K562 (cell line): ENCODE measurements around the gene ADAM10. TPM values are rescaled to one million over a fixed set of nuclear protein-coding genes. Genes with fewer than 3 reads are reported as not detected.
A peak's percentile ranks its signal among the peaks of the same experiment; 100 is the strongest.

Experiments
- ATAC-seq: fragments of 200-7000 bp; cut with Tn5 transposase; 3 replicates; pipeline ENCODE4 v1.9.1; 2020; ENCODE audit warnings: moderate library complexity
- BruUV-seq: library from RNA; stranded (reverse); fragments of 400-500 nt; replicated peaks from 2 replicates; lab custom pipeline; 2021; lab: Mats Ljungman, UMichigan
- CTCF ChIA-PET: fragments of 300-600 bp; formaldehyde crosslinking; extraction: SDS; loops from one replicate; lab custom pipeline; 2021; ENCODE audit warnings: low intra/inter-chr PET ratio; lab: Yijun Ruan, JAX
- POLR2A ChIA-PET: fragments of 300-600, 350-650 bp; sonication (Branson Sonifier 250); formaldehyde crosslinking; extraction: SDS; loops from one replicate; lab custom pipeline; 2021; ENCODE audit warnings: antibody characterized with exemption, inconsistent platforms; lab: Yijun Ruan, JAX
- DNase-seq, 4 experiments: peaks; one replicate each; pipeline versions ENCODE4 v3.0.0 to v3.0.0-alpha.2; 2011 to 2018; ENCODE audit warnings: low spot score in 3 of 4, mixed read lengths in 3 of 4; ENCODE audit errors: extremely low read depth in 1 of 4
- FAIRE-seq: peaks from 2 replicates; lab custom pipeline; 2011; peaks lifted over from hg19 to GRCh38; lab: Jason Lieb, UNC
- H2AFZ ChIP-seq: 2 replicates; pipeline ENCODE4 v1.6.0; 2011; ENCODE audit warnings: low read depth, low read length, control low read depth, inconsistent platforms
- H3K27ac ChIP-seq: fragments of 200-600 bp; 3 replicates; pipeline ENCODE4 v1.8.0; 2011; ENCODE audit warnings: low read depth, mild to moderate bottlenecking, control low read depth, inconsistent platforms, low read length, moderate library complexity, mixed read lengths; ENCODE audit errors: extremely low read depth
- H3K27me3 ChIP-seq, 2 experiments: fragments of 300-600 bp in 1 of 2; 2 replicates in 1 of 2; 3 replicates in 1 of 2; pipeline versions ENCODE4 v1.6.0 to v1.8.0; 2011; ENCODE audit warnings: inconsistent platforms in 2 of 2, low read length in 2 of 2, mild to moderate bottlenecking in 1 of 2, mixed read lengths in 1 of 2, moderate library complexity in 1 of 2; ENCODE audit not compliant: control insufficient read depth in 2 of 2, insufficient read depth in 2 of 2
- H3K36me3 ChIP-seq: fragments of 300-600 bp; 3 replicates; pipeline ENCODE4 v1.8.0; 2011; ENCODE audit warnings: mild to moderate bottlenecking, low read length, inconsistent platforms; ENCODE audit not compliant: control insufficient read depth, insufficient read depth
- H3K4me1 ChIP-seq, 2 experiments: fragments of 200-600 bp in 1 of 2; replicated peaks in 1 of 2; 2 replicates in 1 of 2; 3 replicates in 1 of 2; pipeline versions ENCODE4 v1.5.1 to v1.8.0; 2011; ENCODE audit warnings: inconsistent platforms in 2 of 2, low read length in 2 of 2, mild to moderate bottlenecking in 1 of 2, mixed read lengths in 1 of 2, moderate library complexity in 1 of 2; ENCODE audit not compliant: control insufficient read depth in 2 of 2, insufficient read depth in 2 of 2
- H3K4me2 ChIP-seq: 2 replicates; pipeline ENCODE4 v1.6.1; 2011; ENCODE audit warnings: low read length, control low read depth, inconsistent platforms, mixed read lengths; ENCODE audit not compliant: insufficient read depth
- H3K4me3 ChIP-seq: fragments of 200-600 bp; sonication (generic), shearing (Covaris generic); 2 replicates; pipeline ENCODE4 v1.5.1; 2016; ENCODE audit warnings: control low read depth, inconsistent platforms
- H3K79me2 ChIP-seq: fragments of 200-600 bp; 3 replicates; pipeline ENCODE4 v1.8.0; 2011; ENCODE audit warnings: low read length, inconsistent platforms; ENCODE audit not compliant: control insufficient read depth, insufficient read depth
- H3K9ac ChIP-seq, 2 experiments: 2 replicates each; pipeline versions ENCODE4 v1.6.0 to v1.6.1; 2011; ENCODE audit warnings: low read depth in 2 of 2, low read length in 2 of 2, control low read depth in 1 of 2, inconsistent platforms in 1 of 2, mild to moderate bottlenecking in 1 of 2, mixed read lengths in 1 of 2; ENCODE audit not compliant: insufficient read depth in 1 of 2
- H3K9me1 ChIP-seq: one replicate; pipeline ENCODE4 v1.6.0; 2011; ENCODE audit warnings: inconsistent platforms, mild to moderate bottlenecking, low read length, moderate library complexity; ENCODE audit not compliant: control insufficient read depth, insufficient read depth
- H3K9me3 ChIP-seq: replicated peaks from 2 replicates; pipeline ENCODE4 v1.5.1; 2011; ENCODE audit warnings: low read depth, low read length, inconsistent platforms; ENCODE audit not compliant: control insufficient read depth, insufficient read depth
- H4K20me1 ChIP-seq: replicated peaks from 2 replicates; pipeline ENCODE4 v1.6.1; 2011; ENCODE audit warnings: low read length, inconsistent platforms, mixed read lengths; ENCODE audit not compliant: control insufficient read depth, insufficient read depth
- ARID1B ChIP-seq: fragments of 450-650 bp; IDR thresholded peaks from 2 replicates; pipeline ENCODE4 v1.6.1; 2016; ENCODE audit warnings: antibody characterized with exemption, mild to moderate bottlenecking, inconsistent platforms
- CBFA2T2 ChIP-seq: fragments of 450-650 bp; conservative IDR thresholded peaks from 2 replicates; pipeline ENCODE4 v1.6.1; 2017; ENCODE audit warnings: mild to moderate bottlenecking
- CBFA2T3 ChIP-seq: fragments of 450-650 bp; IDR thresholded peaks from 2 replicates; pipeline ENCODE4 v1.6.1; 2017
- FOXM1 ChIP-seq, 2 experiments: fragments of 450-650 bp in 1 of 2; sonication (generic) in 1 of 2; formaldehyde crosslinking in 1 of 2; IDR thresholded peaks; 2 replicates each; pipeline versions ENCODE4 v1.6.1 to v1.9.0; 2017 to 2022; ENCODE audit warnings: low read depth in 2 of 2, mild to moderate bottlenecking in 2 of 2, missing genetic modification reagents in 1 of 2, moderate library complexity in 1 of 2
- KHSRP ChIP-seq: fragments of 450-650 bp; IDR thresholded peaks from 2 replicates; pipeline ENCODE4 v1.6.1; 2017
- MTA1 ChIP-seq: fragments of 450-650 bp; IDR thresholded peaks from 2 replicates; pipeline ENCODE4 v1.6.1; 2017; ENCODE audit warnings: borderline replicate concordance
- NCOR1 ChIP-seq: fragments of 450-650 bp; IDR thresholded peaks from 2 replicates; pipeline ENCODE4 v1.6.1; 2016; ENCODE audit warnings: mild to moderate bottlenecking, moderate library complexity
- NFRKB ChIP-seq: fragments of 450-650 bp; IDR thresholded peaks from 2 replicates; pipeline ENCODE4 v1.6.1; 2016; ENCODE audit warnings: low read depth
- RAD21 ChIP-seq, 2 experiments: fragments of 250-450 bp in 1 of 2; fragments of 450-650 bp in 1 of 2; sonication (Bioruptor Pico) in 1 of 2; formaldehyde crosslinking in 1 of 2; IDR thresholded peaks in 1 of 2; conservative IDR thresholded peaks in 1 of 2; 2 replicates each; pipeline versions ENCODE4 v1.4.0 to v1.8.0; 2020 to 2022; ENCODE audit warnings: mild to moderate bottlenecking in 2 of 2, moderate library complexity in 1 of 2
- SIN3B ChIP-seq: fragments of 450-650 bp; IDR thresholded peaks from 2 replicates; pipeline ENCODE4 v1.6.1; 2017; ENCODE audit warnings: low read depth, mild to moderate bottlenecking, moderate library complexity
- SLC30A9 ChIP-seq: fragments of 250-450 bp; sonication (Bioruptor Pico); IDR thresholded peaks from 2 replicates; pipeline ENCODE4 v1.8.0; 2022; ENCODE audit warnings: mild to moderate bottlenecking, moderate library complexity
- TCF3 ChIP-seq: sonication (generic); formaldehyde crosslinking; IDR thresholded peaks from 2 replicates; pipeline ENCODE4 v1.4.0; 2020; ENCODE audit warnings: mild to moderate bottlenecking, missing genetic modification reagents
- YBX1 ChIP-seq: fragments of 450-650 bp; IDR thresholded peaks from 2 replicates; pipeline ENCODE4 v1.7.1; 2016; ENCODE audit warnings: mild to moderate bottlenecking
- ZNF324 ChIP-seq: fragments of 250-450 bp; sonication (Bioruptor Pico); IDR thresholded peaks from 2 replicates; pipeline ENCODE4 v1.4.0; 2020; ENCODE audit warnings: mild to moderate bottlenecking
- WGBS: fragments of 100-300 bp; shearing (Covaris generic); methylation state at CpG from one replicate; pipeline ENCODE4 v1.1.6; 2016; ENCODE audit warnings: low coverage, mixed read lengths; ENCODE audit not compliant: insufficient coverage; ENCODE audit errors: missing lambda C conversion rate; 5-methylcytosine and 5-hydroxymethylcytosine counted together
- in situ Hi-C: fragments of 300-500 bp; cut with MboI; formaldehyde crosslinking; loops from 4 replicates; pipeline ENCODE4 v1.15.0; 2018; ENCODE audit warnings: inconsistent platforms, mixed read lengths
- intact Hi-C: fragments of 100-400 bp; cut with micrococcal nuclease; formaldehyde crosslinking; loops from 2 replicates; pipeline ENCODE4 v1.14.2; 2022
- polyA plus RNA-seq, 8 experiments: library from polyadenylated mRNA; depleted of rRNA in 4 of 8; stranded (reverse) in 5 of 8; unstranded in 3 of 8; fragments of >200 nt; fragmentation: Nextera tagmentation in 2 of 8; fragmentation: Illumina TruSeq in 1 of 8; extraction: Ambion mirVana in 2 of 8; extraction: Trizol in 1 of 8; gene quantifications; 2 replicates each; pipeline versions ENCODE4 v1.2.1 to v1.2.3, GENCODE V29; 2011 to 2014; ENCODE audit warnings: inconsistent platforms in 1 of 8, missing spikeins in 1 of 8
- total RNA-seq, 7 experiments: library from RNA; depleted of rRNA in 6 of 7; stranded (reverse); fragments of >200 nt in 6 of 7; fragmentation: Illumina TruSeq in 2 of 7; extraction: Trizol in 2 of 7; gene quantifications; 2 replicates each; pipeline versions ENCODE4 v1.2.1 to v1.2.3, GENCODE V29; 2011 to 2021; ENCODE audit warnings: low replicate concordance in 1 of 7
- TF ChIP-seq, protein P1 (sequence below): fragments of 450-650 bp; IDR thresholded peaks from 2 replicates; pipeline ENCODE4 v1.6.1; 2017; ENCODE audit warnings: antibody characterized with exemption, mild to moderate bottlenecking
- TF ChIP-seq, protein P2 (sequence below): sonication (generic); formaldehyde crosslinking; IDR thresholded peaks from 2 replicates; pipeline ENCODE4 v1.8.0; 2022; ENCODE audit warnings: missing genetic modification reagents, mild to moderate bottlenecking, moderate library complexity, borderline replicate concordance

The ADAM10 gene
- total and polyA plus RNA-seq, 9 of the 15 experiments (the other 6 are each of a cell fraction or from before 2014, with no cell fraction given), result 11.9 to 152 (median 57.3) TPM

DNA sequence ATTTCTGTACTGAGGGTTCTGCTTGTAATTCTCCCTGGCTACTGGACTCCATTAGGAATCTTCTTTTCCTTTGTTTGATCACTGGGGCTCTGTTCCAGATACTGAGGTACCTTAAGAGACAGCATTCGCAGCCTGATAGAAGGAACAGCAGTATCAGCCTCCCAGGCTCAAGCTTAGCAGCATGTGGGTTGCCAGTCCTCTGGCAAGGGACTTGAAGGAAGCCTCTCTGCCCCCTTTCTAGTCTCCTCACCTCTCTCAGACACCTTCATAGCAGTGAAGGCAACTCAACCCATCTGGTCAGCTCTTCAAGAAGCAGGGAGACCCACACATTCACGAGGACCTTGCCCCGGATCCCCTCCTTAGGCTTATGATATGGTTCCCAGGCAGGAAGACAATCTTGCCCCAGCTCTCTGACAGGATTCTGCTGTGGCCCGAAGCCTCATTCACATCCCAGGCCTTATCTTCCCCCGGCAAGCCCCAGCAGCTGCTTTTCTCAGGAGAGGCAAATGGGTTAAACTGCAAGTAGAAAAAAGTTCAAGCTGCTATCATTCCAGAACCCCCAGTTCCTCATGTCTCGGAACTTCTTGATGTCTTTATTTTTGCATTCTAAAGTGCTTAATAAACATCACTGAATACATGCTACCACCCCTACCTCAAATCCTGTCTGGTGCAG, 164.6 kb downstream of the ADAM10 start:
- Histone ChIP-seq H3K9ac (peak overlapping the region; percentile 40 to 69; a peak in 3 of 4 replicates), H3K79me2 (no peaks in the 10 kb centered on the region), H3K36me3 (no peaks in the 10 kb centered on the region), H4K20me1 (no peaks in the 10 kb centered on the region), H3K4me3 (no peak overlapping the region), H3K27me3 (no peaks in the 10 kb centered on the region), H3K27ac (peak overlapping the region; percentile 57; the same call in 2 of the 3 replicates), H2AFZ (peak overlapping the region; percentile 94), H3K4me1 (peaks cover 14 to 23% of the 10 kb centered on the region in 2 experiments; a peak in 4 of 5 replicates), H3K9me3 (no peaks in the 10 kb centered on the region; the same call in 1 of the 2 replicates), H3K9me1 (no peaks in the 10 kb centered on the region), H3K4me2 (peak overlapping the region; percentile 63)
- intact Hi-C loops (no loop called here), in situ Hi-C loops (no loop called here)
- ChIA-PET POLR2A (interaction anchor here (0.6 to 3.9 kb wide), 4 partner anchors 11 to 25 kb away, joined by 3 to 21 read pairs (median 3); no protein-coding TSS in a partner anchor), CTCF (no interaction called here)
- peak in 3 of 4 experiments; percentile 15 to 80 (median 69) for DNase-seq
- BruUV-seq, result no TSS peak
- peak; percentile 82 for FAIRE-seq
- 5% methylated on average over 6 of the region's 6 CpGs for WGBS
- no peak for TF ChIP-seq KHSRP
- TF ChIP-seq FOXM1 (IDR thresholded peaks at IDR 0.05; ENCODE audit: low read depth), result no peak
- no peak for TF ChIP-seq FOXM1 (CRISPR knock-in tag; IDR thresholded peaks at IDR 0.05; ENCODE audit: low read depth)
- TF ChIP-seq SLC30A9, result no peak
- TF ChIP-seq YBX1, result no peak
- TF ChIP-seq CBFA2T3, result peak; percentile 64
- no peak for TF ChIP-seq NFRKB
- no peak for TF ChIP-seq SIN3B
- TF ChIP-seq ZNF324 (CRISPR knock-in tag), result no peak
- TF ChIP-seq NCOR1, result peak; percentile 16; the same call in 1 of the 2 replicates
- peak in 1 of 2 experiments; percentile 22; a peak in 1 of 4 replicates for TF ChIP-seq RAD21 (CRISPR knock-in tag; conservative IDR thresholded peaks at IDR 0.05 in 1 of 2, IDR thresholded peaks at IDR 0.05 in 1 of 2)
- no peak for TF ChIP-seq MTA1
- peak; percentile 71 for TF ChIP-seq TCF3 (CRISPR knock-in tag)
- TF ChIP-seq, protein P1, sequence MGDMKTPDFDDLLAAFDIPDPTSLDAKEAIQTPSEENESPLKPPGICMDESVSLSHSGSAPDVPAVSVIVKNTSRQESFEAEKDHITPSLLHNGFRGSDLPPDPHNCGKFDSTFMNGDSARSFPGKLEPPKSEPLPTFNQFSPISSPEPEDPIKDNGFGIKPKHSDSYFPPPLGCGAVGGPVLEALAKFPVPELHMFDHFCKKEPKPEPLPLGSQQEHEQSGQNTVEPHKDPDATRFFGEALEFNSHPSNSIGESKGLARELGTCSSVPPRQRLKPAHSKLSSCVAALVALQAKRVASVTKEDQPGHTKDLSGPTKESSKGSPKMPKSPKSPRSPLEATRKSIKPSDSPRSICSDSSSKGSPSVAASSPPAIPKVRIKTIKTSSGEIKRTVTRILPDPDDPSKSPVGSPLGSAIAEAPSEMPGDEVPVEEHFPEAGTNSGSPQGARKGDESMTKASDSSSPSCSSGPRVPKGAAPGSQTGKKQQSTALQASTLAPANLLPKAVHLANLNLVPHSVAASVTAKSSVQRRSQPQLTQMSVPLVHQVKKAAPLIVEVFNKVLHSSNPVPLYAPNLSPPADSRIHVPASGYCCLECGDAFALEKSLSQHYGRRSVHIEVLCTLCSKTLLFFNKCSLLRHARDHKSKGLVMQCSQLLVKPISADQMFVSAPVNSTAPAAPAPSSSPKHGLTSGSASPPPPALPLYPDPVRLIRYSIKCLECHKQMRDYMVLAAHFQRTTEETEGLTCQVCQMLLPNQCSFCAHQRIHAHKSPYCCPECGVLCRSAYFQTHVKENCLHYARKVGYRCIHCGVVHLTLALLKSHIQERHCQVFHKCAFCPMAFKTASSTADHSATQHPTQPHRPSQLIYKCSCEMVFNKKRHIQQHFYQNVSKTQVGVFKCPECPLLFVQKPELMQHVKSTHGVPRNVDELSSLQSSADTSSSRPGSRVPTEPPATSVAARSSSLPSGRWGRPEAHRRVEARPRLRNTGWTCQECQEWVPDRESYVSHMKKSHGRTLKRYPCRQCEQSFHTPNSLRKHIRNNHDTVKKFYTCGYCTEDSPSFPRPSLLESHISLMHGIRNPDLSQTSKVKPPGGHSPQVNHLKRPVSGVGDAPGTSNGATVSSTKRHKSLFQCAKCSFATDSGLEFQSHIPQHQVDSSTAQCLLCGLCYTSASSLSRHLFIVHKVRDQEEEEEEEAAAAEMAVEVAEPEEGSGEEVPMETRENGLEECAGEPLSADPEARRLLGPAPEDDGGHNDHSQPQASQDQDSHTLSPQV, result peak; percentile 10; the same call in 1 of the 2 replicates
- TF ChIP-seq ARID1B, result peak; percentile 56
- peak; percentile 46; the same call in 1 of the 2 replicates for TF ChIP-seq CBFA2T2
- TF ChIP-seq, protein P2, sequence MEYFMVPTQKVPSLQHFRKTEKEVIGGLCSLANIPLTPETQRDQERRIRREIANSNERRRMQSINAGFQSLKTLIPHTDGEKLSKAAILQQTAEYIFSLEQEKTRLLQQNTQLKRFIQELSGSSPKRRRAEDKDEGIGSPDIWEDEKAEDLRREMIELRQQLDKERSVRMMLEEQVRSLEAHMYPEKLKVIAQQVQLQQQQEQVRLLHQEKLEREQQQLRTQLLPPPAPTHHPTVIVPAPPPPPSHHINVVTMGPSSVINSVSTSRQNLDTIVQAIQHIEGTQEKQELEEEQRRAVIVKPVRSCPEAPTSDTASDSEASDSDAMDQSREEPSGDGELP (CRISPR knock-in tag), result peak; percentile 52
- TF ChIP-seq, all 486 proteins: peak for 8
- peak; percentile 81 for ATAC-seq
